Suprapubic skin (tissue), 4 donors: ENCODE results near the gene SIGLEC5. TPM values are rescaled to one million over a fixed set of nuclear protein-coding genes. Genes with fewer than 3 reads are reported as not detected.

ENCODE experiments used
- DNase-seq, 2 donors: peaks; one replicate each; pipeline ENCODE4 v3.0.0-alpha.2; 2019; ENCODE audit warnings: low spot score in 2 of 2
- H3K27ac ChIP-seq: fragments of 200-600 bp; sonication (generic); one replicate; pipeline ENCODE4 v1.5.1; 2019
- H3K27me3 ChIP-seq: fragments of 200-600 bp; sonication (generic); one replicate; pipeline ENCODE4 v1.5.1; 2019
- H3K36me3 ChIP-seq: fragments of 200-600 bp; sonication (generic); one replicate; pipeline ENCODE4 v1.5.1; 2019
- H3K4me1 ChIP-seq: fragments of 200-600 bp; sonication (generic); one replicate; pipeline ENCODE4 v1.5.1; 2019
- H3K4me3 ChIP-seq: fragments of 200-600 bp; sonication (generic); one replicate; pipeline ENCODE4 v1.5.1; 2019; ENCODE audit warnings: mild to moderate bottlenecking
- H3K9me3 ChIP-seq: fragments of 200-600 bp; sonication (generic); one replicate; pipeline ENCODE4 v1.5.1; 2019
- EP300 ChIP-seq: sonication (generic); formaldehyde crosslinking; IDR thresholded peaks from one replicate; pipeline ENCODE4 v1.6.1; 2017; ENCODE audit warnings: antibody characterized with exemption
- POLR2A ChIP-seq, 2 donors: fragments of 450-650 bp; IDR thresholded peaks; one replicate each; pipeline ENCODE4 v1.6.1; 2017; ENCODE audit warnings: antibody characterized with exemption in 2 of 2, mild to moderate bottlenecking in 2 of 2, moderate library complexity in 2 of 2
- POLR2AphosphoS5 ChIP-seq, 3 donors: sonication (generic); formaldehyde crosslinking; IDR thresholded peaks; one replicate each; pipeline ENCODE4 v1.6.1; 2017; ENCODE audit warnings: antibody characterized with exemption in 3 of 3
- WGBS: methylation state at CpG from one replicate; pipeline ENCODE4 v1.1.5; 2018; 5-methylcytosine and 5-hydroxymethylcytosine counted together
- total RNA-seq, 4 donors: library from RNA; depleted of rRNA; stranded (reverse); fragments of >200 nt; gene quantifications; one replicate each; pipeline ENCODE4 v1.1.0, GENCODE V29; 2016
- TF ChIP-seq, protein P1 (sequence below), 2 donors: fragments of 200-600 bp in 1 of 2; fragments of 450-650 bp in 1 of 2; sonication (generic) in 1 of 2; IDR thresholded peaks; one replicate each; pipeline ENCODE4 v1.5.1; 2016 to 2019; ENCODE audit warnings: antibody characterized with exemption in 2 of 2, mild to moderate bottlenecking in 1 of 2, moderate library complexity in 1 of 2

The SIGLEC5 gene
- total RNA-seq, 4 donors from 2014 or later: 0.38 TPM; not detected in 3

DNA sequence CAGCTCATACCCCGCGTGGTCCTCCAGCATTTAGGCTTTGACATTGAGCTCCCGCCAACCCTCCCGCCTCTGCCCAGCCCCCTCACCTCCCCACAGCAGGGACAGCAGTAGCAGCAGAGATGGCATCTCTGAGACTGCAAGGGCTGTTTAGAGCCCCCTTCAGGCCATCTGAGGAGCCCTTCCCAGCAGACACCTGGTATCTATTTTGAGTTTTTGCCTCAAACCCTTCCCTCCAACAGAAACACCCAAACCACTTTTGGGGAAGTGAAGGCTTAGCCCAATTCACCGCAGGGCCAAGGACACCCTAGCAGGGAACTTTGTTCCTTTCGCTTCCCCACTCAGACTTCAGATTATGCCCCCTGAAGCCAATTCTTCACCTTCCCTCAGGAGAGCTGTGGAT, 65.4 kb downstream of the SIGLEC5 start:
- Histone ChIP-seq H3K4me3 (no peak overlapping the region), H3K36me3 (no peaks in the 10 kb centered on the region), H3K27ac (no peak overlapping the region), H3K9me3 (no peaks in the 10 kb centered on the region), H3K27me3 (peaks cover 46% of the 10 kb centered on the region), H3K4me1 (no peaks in the 10 kb centered on the region)
- 39% methylated on average over 4 of the region's 6 CpGs for WGBS
- TF ChIP-seq POLR2A (IDR thresholded peaks at IDR 0.05) (no peak), EP300 (no peak), POLR2AphosphoS5 (IDR thresholded peaks at IDR 0.05) (no peak)
- TF ChIP-seq, protein P1, sequence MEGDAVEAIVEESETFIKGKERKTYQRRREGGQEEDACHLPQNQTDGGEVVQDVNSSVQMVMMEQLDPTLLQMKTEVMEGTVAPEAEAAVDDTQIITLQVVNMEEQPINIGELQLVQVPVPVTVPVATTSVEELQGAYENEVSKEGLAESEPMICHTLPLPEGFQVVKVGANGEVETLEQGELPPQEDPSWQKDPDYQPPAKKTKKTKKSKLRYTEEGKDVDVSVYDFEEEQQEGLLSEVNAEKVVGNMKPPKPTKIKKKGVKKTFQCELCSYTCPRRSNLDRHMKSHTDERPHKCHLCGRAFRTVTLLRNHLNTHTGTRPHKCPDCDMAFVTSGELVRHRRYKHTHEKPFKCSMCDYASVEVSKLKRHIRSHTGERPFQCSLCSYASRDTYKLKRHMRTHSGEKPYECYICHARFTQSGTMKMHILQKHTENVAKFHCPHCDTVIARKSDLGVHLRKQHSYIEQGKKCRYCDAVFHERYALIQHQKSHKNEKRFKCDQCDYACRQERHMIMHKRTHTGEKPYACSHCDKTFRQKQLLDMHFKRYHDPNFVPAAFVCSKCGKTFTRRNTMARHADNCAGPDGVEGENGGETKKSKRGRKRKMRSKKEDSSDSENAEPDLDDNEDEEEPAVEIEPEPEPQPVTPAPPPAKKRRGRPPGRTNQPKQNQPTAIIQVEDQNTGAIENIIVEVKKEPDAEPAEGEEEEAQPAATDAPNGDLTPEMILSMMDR (IDR thresholded peaks at IDR 0.05): no peak
- DNase-seq: no peak

Other genes starting within 250 kb of the SIGLEC5 start
- not detected for gene LIM2, start 242.4 kb downstream of the SIGLEC5 start, total RNA-seq
- not detected for gene C19orf84, start 239.8 kb downstream of the SIGLEC5 start, total RNA-seq
- 1 to 10 TPM; 1.2 to 3.5 (median 1.6) TPM for gene SIGLEC10, start 212.8 kb downstream of the SIGLEC5 start, total RNA-seq
- 1 to 10 TPM in 1 of 4 donors, under 1 TPM in 1, not detected in 2; 0.21 to 1.0 TPM for gene SIGLEC8, start 171.9 kb downstream of the SIGLEC5 start, total RNA-seq
- not detected for gene CEACAM18, start 151.9 kb downstream of the SIGLEC5 start, total RNA-seq
- not detected for gene SIGLEC12, start 128.6 kb downstream of the SIGLEC5 start, total RNA-seq
- gene SIGLEC6, start 98.7 kb downstream of the SIGLEC5 start, total RNA-seq: under 1 TPM in 2 of 4 donors, not detected in 2; 0.26 to 0.30 TPM
- gene ZNF175, start 59.1 kb downstream of the SIGLEC5 start, total RNA-seq: 10 to 100 TPM in 1 of 4 donors, 1 to 10 TPM in 3; 2.0 to 12.1 (median 5.1) TPM
- under 1 TPM in 3 of 4 donors, not detected in 1; 0.30 to 0.72 (median 0.36) TPM for gene SIGLEC14, start 16.4 kb upstream of the SIGLEC5 start, total RNA-seq
- gene SPACA6, start 62.9 kb upstream of the SIGLEC5 start, total RNA-seq: 10 to 100 TPM in 1 of 4 donors, 1 to 10 TPM in 3; 3.1 to 23.2 (median 7.8) TPM
- gene HAS1, start 93.6 kb upstream of the SIGLEC5 start, total RNA-seq: 1 to 10 TPM in 3 of 4 donors, not detected in 1; 2.2 to 9.8 (median 4.4) TPM
- 1 to 10 TPM in 2 of 4 donors, under 1 TPM in 2; 0.60 to 1.7 (median 1.0) TPM for gene FPR1, start 121.5 kb upstream of the SIGLEC5 start, total RNA-seq
- gene FPR2, start 130.8 kb upstream of the SIGLEC5 start, total RNA-seq: under 1 TPM in 1 of 4 donors, not detected in 3; 0.34 TPM
- gene FPR3, start 164.8 kb upstream of the SIGLEC5 start, total RNA-seq: 1 to 10 TPM in 3 of 4 donors, under 1 TPM in 1; 0.81 to 2.9 (median 2.1) TPM